OCI-LY7 (cell line): Measurements from ENCODE around the gene MMP24OS. TPM values are rescaled to one million over a fixed set of nuclear protein-coding genes. Genes with fewer than 3 reads are reported as not detected.
A peak's percentile ranks its signal among the peaks of the same experiment; 100 is the strongest.

Experiments
- BruUV-seq: library from RNA; stranded (reverse); fragments of 400-500 nt; replicated peaks from 2 replicates; lab custom pipeline; 2021; lab: Mats Ljungman, UMichigan
- CTCF ChIA-PET: fragments of 300-600 bp; sonication (Branson Sonifier 250); formaldehyde crosslinking; loops from one replicate; lab custom pipeline; 2022; ENCODE audit warnings: antibody characterized with exemption; ENCODE audit not compliant: unreplicated experiment; lab: Charles Lee
- POLR2A ChIA-PET: fragments of 300-600 bp; sonication (Branson Sonifier 250); formaldehyde crosslinking; loops from one replicate; lab custom pipeline; 2022; ENCODE audit warnings: antibody characterized with exemption; lab: Charles Lee
- DNase-seq: peaks from one replicate; pipeline ENCODE4 v3.0.0-alpha.2; 2015; ENCODE audit warnings: low spot score
- H2AFZ ChIP-seq: fragments of 200-600 bp; sonication (generic), shearing (Covaris generic); 2 replicates; pipeline ENCODE4 v1.6.1; 2014; ENCODE audit warnings: mild to moderate bottlenecking, antibody characterized with exemption, low read length, moderate library complexity
- H3K27ac ChIP-seq: fragments of 200-600 bp; sonication (generic); 2 replicates; pipeline ENCODE4 v1.5.1; 2014; ENCODE audit warnings: mixed run types, low read depth, mild to moderate bottlenecking, moderate library complexity, low read length, inconsistent platforms; ENCODE audit not compliant: poor library complexity, severe bottlenecking
- H3K36me3 ChIP-seq: fragments of 200-600 bp; sonication (generic); 2 replicates; pipeline ENCODE4 v1.6.1; 2014; ENCODE audit warnings: mild to moderate bottlenecking, antibody characterized with exemption, low read length, moderate library complexity, mixed read lengths; ENCODE audit not compliant: insufficient read depth
- H3K4me1 ChIP-seq: fragments of 200-600 bp; sonication (generic); 2 replicates; pipeline ENCODE4 v1.5.1; 2014; ENCODE audit warnings: mild to moderate bottlenecking, low read length; ENCODE audit not compliant: insufficient read depth, poor library complexity, severe bottlenecking
- H3K4me2 ChIP-seq: fragments of 200-600 bp; sonication (generic); 2 replicates; pipeline ENCODE4 v1.6.1; 2014; ENCODE audit warnings: mild to moderate bottlenecking, low read length
- H3K4me3 ChIP-seq: fragments of 200-600 bp; sonication (generic); 2 replicates; pipeline ENCODE4 v1.5.1; 2014; ENCODE audit warnings: mild to moderate bottlenecking, low read depth, low read length; ENCODE audit not compliant: poor library complexity, severe bottlenecking
- H3K79me2 ChIP-seq: fragments of 200-600 bp; sonication (generic); 2 replicates; pipeline ENCODE4 v1.6.1; 2016; ENCODE audit warnings: low read depth, mild to moderate bottlenecking, low read length, moderate library complexity, mixed read lengths; ENCODE audit not compliant: insufficient read depth
- H3K9me2 ChIP-seq: fragments of 200-600 bp; sonication (generic); 2 replicates; pipeline ENCODE4 v1.6.1; 2016; ENCODE audit warnings: mild to moderate bottlenecking, low read length, mixed read lengths; ENCODE audit not compliant: insufficient read depth
- H3K9me3 ChIP-seq: fragments of 200-600 bp; sonication (generic); 2 replicates; pipeline ENCODE4 v1.6.1; 2014; ENCODE audit warnings: mild to moderate bottlenecking, mixed run types, low read length, mixed read lengths
- H4K20me1 ChIP-seq: fragments of 200-600 bp; sonication (generic); 2 replicates; pipeline ENCODE4 v1.6.1; 2014; ENCODE audit warnings: mild to moderate bottlenecking, antibody characterized with exemption, low read length, moderate library complexity, mixed read lengths; ENCODE audit not compliant: insufficient read depth
- CTCF ChIP-seq: fragments of 200-600 bp; sonication (generic); conservative IDR thresholded peaks from 2 replicates; pipeline ENCODE4 v1.5.1; 2014; ENCODE audit warnings: mild to moderate bottlenecking, antibody characterized with exemption, low read length, moderate library complexity, mixed read lengths
- EZH2phosphoT487 ChIP-seq: fragments of 200-600 bp; sonication (generic); IDR thresholded peaks from 2 replicates; pipeline ENCODE4 v1.6.1; 2018; ENCODE audit warnings: low read depth, borderline replicate concordance, mild to moderate bottlenecking, mixed run types, antibody characterized with exemption, low read length, moderate library complexity, mixed read lengths
- intact Hi-C: fragments of 100-400 bp; cut with micrococcal nuclease; formaldehyde crosslinking; loops from one replicate; pipeline ENCODE4 v1.10.0; 2022; ENCODE audit not compliant: unreplicated experiment
- total RNA-seq, 2 experiments: library from RNA; depleted of rRNA in 1 of 2; stranded (reverse); fragments of >200 nt in 1 of 2; shearing (Covaris generic) in 1 of 2; gene quantifications; 2 replicates each; pipeline ENCODE4 v1.2.3, GENCODE V29; 2014 to 2022

The MMP24OS gene
- total RNA-seq, 2 experiments from 2014 or later: 14.8 to 44.6 TPM

GRCh38 chr20:35226884-35227681 is 50.8 kb downstream of the MMP24OS start:
- ChIA-PET POLR2A (no interaction called here), CTCF (interaction anchor here (0.6 kb wide), 1 partner anchor 124 kb away, joined by 12 read pairs; no protein-coding TSS in a partner anchor)
- Histone ChIP-seq H4K20me1 (no peaks in the 10 kb centered on the region), H3K79me2 (no peaks in the 10 kb centered on the region), H3K4me1 (no peaks in the 10 kb centered on the region), H3K9me2 (no peaks in the 10 kb centered on the region), H3K27ac (no peak overlapping the region), H2AFZ (no peak overlapping the region), H3K9me3 (no peaks in the 10 kb centered on the region), H3K4me2 (no peak overlapping the region), H3K4me3 (no peak overlapping the region), H3K36me3 (no peaks in the 10 kb centered on the region)
- intact Hi-C loops: no loop called here
- TF ChIP-seq EZH2phosphoT487: no peak
- TF ChIP-seq CTCF: no peak
- no TSS peak for BruUV-seq
- DNase-seq: peak; percentile 10

Other genes with a start within 250 kb of the MMP24OS start
- 25.5 and 31.9 TPM in 2 replicates for gene TRPC4AP, start 185.3 kb downstream of the MMP24OS start, total RNA-seq (2014; rRNA removed; shearing (Covaris generic))
- gene TRPC4AP, start 185.3 kb downstream of the MMP24OS start, total RNA-seq (2022): 38.8 and 42.3 TPM in 2 replicates
- 19.1 and 19.7 TPM in 2 replicates for gene EDEM2, start 130.8 kb downstream of the MMP24OS start, total RNA-seq (2014; rRNA removed; shearing (Covaris generic))
- gene EDEM2, start 130.8 kb downstream of the MMP24OS start, total RNA-seq (2022): 20.7 and 23.0 TPM in 2 replicates
- gene PROCR, start 106.0 kb downstream of the MMP24OS start, total RNA-seq (2014; rRNA removed; shearing (Covaris generic)): not detected in 2 replicates
- gene PROCR, start 106.0 kb downstream of the MMP24OS start, total RNA-seq (2022): not detected in 2 replicates
- not detected in 2 replicates for gene MMP24, start 51.4 kb downstream of the MMP24OS start, total RNA-seq (2014; rRNA removed; shearing (Covaris generic))
- not detected in 2 replicates for gene MMP24, start 51.4 kb downstream of the MMP24OS start, total RNA-seq (2022)
- 93.9 and 113 TPM in 2 replicates for gene EIF6, start 6.7 kb upstream of the MMP24OS start, total RNA-seq (2014; rRNA removed; shearing (Covaris generic))
- gene EIF6, start 6.7 kb upstream of the MMP24OS start, total RNA-seq (2022): 90.6 and 106 TPM in 2 replicates
- not detected in 2 replicates for gene FAM83C, start 14.3 kb upstream of the MMP24OS start, total RNA-seq (2014; rRNA removed; shearing (Covaris generic))
- gene FAM83C, start 14.3 kb upstream of the MMP24OS start, total RNA-seq (2022): not detected in 2 replicates
- gene UQCC1, start 133.9 kb upstream of the MMP24OS start, total RNA-seq (2014; rRNA removed; shearing (Covaris generic)): 53.0 and 65.3 TPM in 2 replicates
- 85.2 and 88.6 TPM in 2 replicates for gene UQCC1, start 133.9 kb upstream of the MMP24OS start, total RNA-seq (2022)
- gene GDF5, start 160.1 kb upstream of the MMP24OS start, total RNA-seq (2014; rRNA removed; shearing (Covaris generic)): not detected in 2 replicates
- not detected in 2 replicates for gene GDF5, start 160.1 kb upstream of the MMP24OS start, total RNA-seq (2022)
- gene CEP250, start 177.5 kb upstream of the MMP24OS start, total RNA-seq (2014; rRNA removed; shearing (Covaris generic)): 28.6 and 31.6 TPM in 2 replicates
- 68.9 and 74.4 TPM in 2 replicates for gene CEP250, start 177.5 kb upstream of the MMP24OS start, total RNA-seq (2022)